NCI-H1930 (cell line): Measurements from ENCODE around the gene TRAM2.

ENCODE experiments used
- DNase-seq, 2 experiments: peaks; one replicate each; lab custom pipeline; 2025; lab: John Stamatoyannopoulos, UW

TRAM2 gene

GRCh38 chr6:52577022-52577777 is at the start of gene TRAM2:
TRAM2 (minus strand) TSS chr6:52577060; CDS start chr6:52576915, 145 bp downstream.
- peak; percentile 56 to 79 for DNase-seq

GRCh38 chr6:52622810-52623209 is 46.0 kb upstream of the TRAM2 start:
- DNase-seq, result no peak

- no peak for DNase-seq
Observed at GRCh38 chr6:52621631-52622030, 44.8 kb upstream of the TRAM2 start.

GRCh38 chr6:52620906-52621190 is 44.0 kb upstream of the TRAM2 start:
- DNase-seq, result peak in 1 of 2 experiments; percentile 16

- no peak for DNase-seq
Observed at GRCh38 chr6:52620055-52620905, 43.4 kb upstream of the TRAM2 start.

- DNase-seq, result no peak
Observed at GRCh38 chr6:52617087-52617486, 40.2 kb upstream of the TRAM2 start.

- DNase-seq, result no peak
Observed at GRCh38 chr6:52616059-52616690, 39.3 kb upstream of the TRAM2 start.

- no peak for DNase-seq
Observed at GRCh38 chr6:52612336-52613054, 35.6 kb upstream of the TRAM2 start.

GRCh38 chr6:52611833-52612232 is 35.0 kb upstream of the TRAM2 start:
- DNase-seq, result no peak

- DNase-seq, result no peak
Observed at GRCh38 chr6:52610745-52611355, 34.0 kb upstream of the TRAM2 start.

GRCh38 chr6:52610011-52610410 is 33.2 kb upstream of the TRAM2 start:
- no peak for DNase-seq

- DNase-seq, result no peak
Observed at GRCh38 chr6:52605610-52606185, 28.8 kb upstream of the TRAM2 start.

- DNase-seq, result no peak
Observed at GRCh38 chr6:52603000-52603795, 26.3 kb upstream of the TRAM2 start.

GRCh38 chr6:52598824-52599190 is 21.9 kb upstream of the TRAM2 start:
- DNase-seq, result no peak

- peak; percentile 40 to 55 for DNase-seq
Observed at GRCh38 chr6:52598123-52598823, 21.4 kb upstream of the TRAM2 start.

GRCh38 chr6:52597738-52598122 is 20.9 kb upstream of the TRAM2 start:
- no peak for DNase-seq

GRCh38 chr6:52596371-52597028 is 19.6 kb upstream of the TRAM2 start:
- DNase-seq, result no peak

- DNase-seq, result no peak
Observed at GRCh38 chr6:52595796-52596130, 18.9 kb upstream of the TRAM2 start.

- no peak for DNase-seq
Observed at GRCh38 chr6:52595000-52595795, 18.3 kb upstream of the TRAM2 start.
